Measurements from ENCODE around the gene CCDC177.
A peak's percentile ranks its signal among the peaks of the same experiment; 100 is the strongest.
"Not testable (repeated sequence)": the region's sequence is repeated elsewhere in the genome, so short reads cannot be mapped to it uniquely, and the experiment has no call there.

Gene CCDC177

GRCh38 chr14:69600304-69600891 lies 25.7 kb upstream of the CCDC177 start:
- no peak for DNase-seq (ENCODE audit: low read depth in 3 of 3, low spot score in 1 of 3)

- DNase-seq (ENCODE audit: low read depth in 3 of 3, low spot score in 1 of 3): not testable (repeated sequence)
These were observed 24.8 kb upstream of the CCDC177 start for GRCh38 chr14:69599431-69599830.

GRCh38 chr14:69595336-69595735 lies 20.7 kb upstream of the CCDC177 start:
- no peak for DNase-seq (ENCODE audit: low read depth in 3 of 3, low spot score in 1 of 3)

- no peak for DNase-seq (ENCODE audit: low read depth in 3 of 3, low spot score in 1 of 3)
These were observed 20.2 kb upstream of the CCDC177 start for GRCh38 chr14:69594846-69595245.

- no peak for DNase-seq (ENCODE audit: low read depth in 3 of 3, low spot score in 1 of 3)
These were observed 18.5 kb upstream of the CCDC177 start for GRCh38 chr14:69593018-69593677.

- no peak for DNase-seq (ENCODE audit: low read depth in 3 of 3, low spot score in 1 of 3)
These were observed 16.6 kb upstream of the CCDC177 start for GRCh38 chr14:69591317-69591716.

- DNase-seq (ENCODE audit: low read depth in 3 of 3, low spot score in 1 of 3): no peak
These were observed 12.7 kb upstream of the CCDC177 start for GRCh38 chr14:69587389-69587788.

DNA sequence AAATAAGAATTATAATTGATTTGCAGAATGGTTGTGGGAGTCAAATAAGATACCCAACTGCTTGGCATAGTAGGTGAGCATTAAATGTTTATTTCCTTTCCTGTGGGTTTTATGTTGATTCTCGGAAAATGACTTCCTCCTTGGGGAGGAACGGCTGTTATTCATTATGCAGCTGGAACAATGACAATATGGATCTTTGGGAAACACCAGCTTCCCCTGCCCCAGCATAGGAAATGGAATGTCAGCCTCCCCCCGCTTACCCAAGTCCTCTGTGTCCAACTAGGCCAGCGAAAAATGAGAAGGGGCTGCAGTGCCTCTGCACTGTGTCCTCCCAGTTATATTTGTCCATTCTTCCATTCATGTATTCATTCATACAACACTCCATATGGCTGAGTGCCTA lies 11.7 kb upstream of the CCDC177 start:
- DNase-seq (ENCODE audit: low read depth in 3 of 3, low spot score in 1 of 3): no peak

- no peak for DNase-seq (ENCODE audit: low read depth in 3 of 3, low spot score in 1 of 3)
These were observed 9.7 kb upstream of the CCDC177 start for GRCh38 chr14:69584389-69584788.

DNA sequence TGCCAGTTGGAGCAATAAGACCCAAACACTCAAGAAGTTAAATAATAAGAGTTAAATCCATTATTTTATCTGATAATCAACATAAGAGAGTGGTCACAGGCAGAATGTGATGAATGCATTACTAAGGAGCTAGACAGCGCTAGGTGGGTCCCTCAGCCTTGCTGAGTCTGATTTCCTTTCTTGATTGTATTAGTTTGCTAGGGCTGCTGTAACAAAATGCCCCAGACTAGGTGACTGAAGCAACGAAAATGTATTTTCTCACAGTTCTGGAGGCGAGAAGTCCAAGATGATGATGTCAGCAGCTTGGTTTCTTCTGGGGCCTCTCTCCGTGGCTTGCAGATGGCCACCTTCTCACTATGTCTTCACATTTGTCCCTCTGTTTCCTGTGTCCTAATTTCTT lies 8.2 kb upstream of the CCDC177 start:
- DNase-seq (ENCODE audit: low read depth in 3 of 3, low spot score in 1 of 3): no peak

GRCh38 chr14:69582212-69582611 lies 7.5 kb upstream of the CCDC177 start:
- no peak for DNase-seq (ENCODE audit: low read depth in 3 of 3, low spot score in 1 of 3)

DNA sequence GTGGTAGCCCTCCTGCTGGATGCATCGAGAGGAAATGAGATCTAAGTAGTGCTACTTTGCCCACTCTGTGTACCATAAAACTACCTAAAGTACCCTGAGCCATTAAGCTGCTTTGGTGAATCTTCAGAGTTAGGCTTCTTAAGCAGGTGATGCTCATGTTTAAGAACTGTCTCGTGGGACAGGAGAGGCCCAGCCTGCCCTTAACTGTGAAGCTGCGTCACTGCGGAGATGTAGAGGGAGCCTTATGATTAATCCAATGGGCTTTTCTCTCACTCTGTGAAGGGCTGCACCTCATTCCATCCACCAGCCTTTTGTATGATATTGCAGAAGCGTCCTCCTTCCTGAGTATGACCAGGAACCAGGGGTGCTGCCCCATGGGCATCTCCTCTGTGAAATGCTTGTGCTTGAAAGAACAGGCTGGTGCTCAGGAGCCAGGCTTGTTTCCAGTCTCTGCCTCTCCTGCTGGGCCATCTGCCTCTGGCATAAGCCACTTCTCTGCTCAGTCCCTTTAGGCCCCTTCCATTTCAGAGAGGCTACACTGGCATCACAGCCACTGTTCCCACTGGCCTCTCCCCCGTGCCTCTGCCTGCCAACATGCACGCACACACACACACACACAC lies 6.8 kb upstream of the CCDC177 start:
- DNase-seq (ENCODE audit: low read depth in 3 of 3, low spot score in 1 of 3): no peak

GRCh38 chr14:69580009-69580577 lies 5.4 kb upstream of the CCDC177 start:
- no peak for DNase-seq (ENCODE audit: low read depth in 3 of 3, low spot score in 1 of 3)

DNA sequence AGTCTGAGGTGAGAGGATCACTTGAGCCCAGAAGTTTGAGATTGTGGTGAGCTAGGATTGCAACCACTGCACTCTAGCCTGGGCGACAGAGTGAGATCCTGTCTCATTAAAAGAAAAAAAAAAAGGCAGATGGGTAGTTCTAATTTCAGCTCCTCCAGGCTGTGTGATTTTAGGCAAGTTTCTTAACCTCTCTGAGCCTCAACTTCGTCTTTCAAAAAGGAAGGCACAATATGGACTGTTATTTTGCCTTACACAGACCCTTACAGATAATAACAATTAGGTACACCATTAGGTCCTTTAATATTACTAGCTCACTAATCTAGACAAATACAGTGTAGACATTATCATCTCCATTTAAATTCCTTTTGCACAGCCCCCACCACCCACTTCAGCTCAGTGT lies 4.8 kb upstream of the CCDC177 start:
- no peak for DNase-seq (ENCODE audit: low read depth in 3 of 3, low spot score in 1 of 3)

DNA sequence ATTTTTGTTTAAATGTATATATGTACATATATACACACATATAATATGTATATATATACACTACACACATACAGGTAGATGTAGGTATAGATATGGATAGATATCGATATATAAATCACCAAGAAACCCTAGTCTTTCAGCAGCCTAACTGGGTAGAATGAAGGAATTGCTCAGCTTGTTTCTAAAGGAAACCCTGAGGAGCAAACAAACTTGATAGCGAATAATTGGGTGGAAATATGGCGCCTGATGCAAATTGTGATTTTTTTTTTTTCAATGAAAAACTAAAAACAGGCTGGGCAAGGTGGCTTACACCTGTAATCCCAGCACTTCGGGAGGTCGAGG lies 254 bp upstream of the CCDC177 start:
- DNase-seq (ENCODE audit: low read depth in 3 of 3, low spot score in 1 of 3): no peak

GRCh38 chr14:69573831-69574262 lies 824 bp downstream of the CCDC177 start:
- DNase-seq (ENCODE audit: low read depth in 3 of 3, low spot score in 1 of 3): peak in 1 of 3 donors; percentile 4

DNA sequence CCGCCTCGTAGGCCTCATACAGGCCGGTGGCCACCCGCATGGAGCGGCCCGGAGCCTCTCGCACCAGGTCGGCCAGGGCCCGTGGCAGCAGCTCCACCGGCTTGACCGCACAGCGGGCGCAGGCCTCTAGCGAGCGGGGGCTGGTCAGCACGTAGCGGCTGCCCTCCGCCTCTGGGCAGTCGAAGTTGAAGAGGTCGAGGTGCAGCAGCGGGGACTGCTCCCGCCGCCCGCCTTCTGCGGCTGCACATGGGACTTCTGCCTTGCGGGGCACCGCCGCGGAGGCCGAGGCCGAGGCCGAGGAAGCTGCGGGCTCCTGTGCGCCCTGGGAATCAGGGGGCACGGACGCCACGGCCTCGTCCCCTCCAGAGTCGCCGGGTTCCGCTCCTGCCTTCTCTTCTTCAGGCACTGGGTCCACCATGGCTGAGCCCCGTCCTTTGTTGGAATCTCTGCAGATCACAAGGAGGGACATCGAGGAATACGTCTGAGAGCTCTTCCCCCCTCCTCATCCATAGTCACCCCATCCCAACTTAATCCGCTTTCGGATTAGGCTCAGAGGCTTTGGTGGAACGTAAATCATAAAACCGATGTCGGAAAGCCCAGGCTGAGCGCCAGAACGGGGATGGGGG lies 1.4 kb downstream of the CCDC177 start:
- peak in 1 of 3 donors; percentile 1 for DNase-seq (ENCODE audit: low read depth in 3 of 3, low spot score in 1 of 3)

- no peak for DNase-seq (ENCODE audit: low read depth in 3 of 3, low spot score in 1 of 3)
These were observed 1.9 kb downstream of the CCDC177 start for GRCh38 chr14:69572841-69573135.

DNA sequence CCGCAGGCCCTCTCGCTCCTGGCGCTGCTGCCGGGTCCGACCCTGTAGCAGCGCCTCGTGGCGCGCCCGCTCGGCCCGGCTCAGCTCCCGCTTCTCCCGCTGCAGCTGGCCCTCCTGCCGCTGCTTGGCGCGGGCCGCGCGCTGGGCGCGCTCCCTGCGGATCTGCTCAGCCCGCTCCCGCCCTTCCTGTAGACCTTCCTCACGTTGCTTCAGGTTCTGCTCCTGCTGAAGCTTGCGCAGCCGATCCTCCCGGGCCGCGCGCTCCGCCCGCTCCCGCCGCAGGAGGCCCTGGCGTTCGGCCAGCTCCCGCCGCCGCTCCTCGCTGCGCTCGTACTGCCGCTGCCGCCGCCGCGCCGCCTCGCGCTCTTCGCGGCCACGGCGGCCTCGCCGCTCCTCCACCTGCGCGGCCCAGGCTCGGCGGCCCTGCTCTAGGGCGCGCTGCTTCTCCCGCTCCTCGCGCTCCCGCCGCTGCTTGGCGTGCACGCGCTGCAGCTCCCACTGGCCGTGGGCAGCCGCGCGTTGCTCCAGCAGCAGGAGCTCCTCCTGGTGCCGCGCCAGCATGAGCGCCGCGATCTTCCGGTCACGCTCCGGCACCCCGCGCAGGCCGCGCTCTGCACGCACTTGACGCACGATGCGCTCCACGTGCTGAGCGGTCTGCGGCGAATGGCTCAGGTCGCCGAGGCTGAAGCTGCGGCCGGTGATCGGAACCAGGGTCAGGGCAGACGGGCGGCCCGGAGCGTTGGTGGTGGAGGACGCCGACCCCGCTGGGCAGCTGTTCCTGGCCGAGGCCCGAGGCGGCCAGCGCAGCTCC lies 2.4 kb downstream of the CCDC177 start:
- DNase-seq (ENCODE audit: low read depth in 3 of 3, low spot score in 1 of 3): no peak

GRCh38 chr14:69571449-69572029 lies 3.1 kb downstream of the CCDC177 start:
- no peak for DNase-seq (ENCODE audit: low read depth in 3 of 3, low spot score in 1 of 3)

- DNase-seq (ENCODE audit: low read depth in 3 of 3, low spot score in 1 of 3): no peak
These were observed 3.8 kb downstream of the CCDC177 start for GRCh38 chr14:69570836-69571330.

All from stimulated activated CD4-positive, alpha-beta T cell treated with anti-CD3 and anti-CD28 coated beads, TNF-alpha, amount 100 ng/mL, for 1 hour (primary cell).